AG10803 (cell line): ENCODE data around the gene RNF138.
A peak's percentile ranks its signal among the peaks of the same experiment; 100 is the strongest.

Experiments used
- DNase-seq: peaks from one replicate; pipeline ENCODE4 v3.0.0; 2010; ENCODE audit warnings: low read depth
- H3K4me3 ChIP-seq: 2 replicates; pipeline ENCODE4 v1.5.1; 2011; ENCODE audit warnings: mild to moderate bottlenecking, low read length, control low read depth
- TF ChIP-seq, protein P1 (sequence below): conservative IDR thresholded peaks from 2 replicates; pipeline ENCODE4 v1.5.1; 2011; ENCODE audit warnings: mild to moderate bottlenecking, low read length, control low read depth, inconsistent platforms

Gene RNF138

DNA sequence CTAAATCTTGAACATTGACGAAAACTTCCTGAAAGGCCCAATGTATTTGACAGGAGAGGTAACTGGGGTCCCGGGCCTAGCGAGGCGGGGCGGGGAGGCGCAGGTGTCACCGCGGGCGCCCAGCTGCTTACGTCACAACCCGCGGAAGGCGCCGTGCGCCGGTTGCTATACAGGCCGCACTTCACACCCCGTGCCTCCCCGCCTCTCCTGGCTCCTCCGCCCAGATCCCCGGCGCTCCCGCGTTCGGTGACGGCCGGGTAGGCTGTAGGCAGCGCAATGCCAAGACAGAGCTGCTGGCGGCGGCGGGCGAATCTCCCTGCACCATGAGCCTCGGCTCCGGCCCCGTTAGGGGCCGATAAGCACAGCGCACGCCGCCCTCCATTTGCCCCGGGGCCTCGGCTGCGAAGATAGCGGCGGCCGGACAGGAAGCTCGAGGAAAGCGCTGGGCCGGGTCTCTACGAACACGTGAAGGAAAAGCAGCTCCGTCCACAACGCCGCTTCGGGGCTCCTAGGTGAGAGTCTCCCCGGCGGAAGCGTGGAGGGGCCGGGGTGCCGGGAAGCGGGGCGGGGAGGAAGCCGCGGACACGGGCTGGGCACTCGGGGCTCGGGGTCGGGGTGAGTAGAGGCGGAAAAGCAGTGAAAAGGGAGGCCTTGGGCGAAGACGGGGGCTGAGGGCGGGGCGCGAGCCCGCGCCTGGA lies at the start of gene RNF138:
TSS of gene RNF138 (plus strand) at position 151 of the 698 bp plus-strand sequence. CDS start 903 bp downstream, outside the sequence.
- peak; percentile 79 for DNase-seq
- TF ChIP-seq, protein P1, sequence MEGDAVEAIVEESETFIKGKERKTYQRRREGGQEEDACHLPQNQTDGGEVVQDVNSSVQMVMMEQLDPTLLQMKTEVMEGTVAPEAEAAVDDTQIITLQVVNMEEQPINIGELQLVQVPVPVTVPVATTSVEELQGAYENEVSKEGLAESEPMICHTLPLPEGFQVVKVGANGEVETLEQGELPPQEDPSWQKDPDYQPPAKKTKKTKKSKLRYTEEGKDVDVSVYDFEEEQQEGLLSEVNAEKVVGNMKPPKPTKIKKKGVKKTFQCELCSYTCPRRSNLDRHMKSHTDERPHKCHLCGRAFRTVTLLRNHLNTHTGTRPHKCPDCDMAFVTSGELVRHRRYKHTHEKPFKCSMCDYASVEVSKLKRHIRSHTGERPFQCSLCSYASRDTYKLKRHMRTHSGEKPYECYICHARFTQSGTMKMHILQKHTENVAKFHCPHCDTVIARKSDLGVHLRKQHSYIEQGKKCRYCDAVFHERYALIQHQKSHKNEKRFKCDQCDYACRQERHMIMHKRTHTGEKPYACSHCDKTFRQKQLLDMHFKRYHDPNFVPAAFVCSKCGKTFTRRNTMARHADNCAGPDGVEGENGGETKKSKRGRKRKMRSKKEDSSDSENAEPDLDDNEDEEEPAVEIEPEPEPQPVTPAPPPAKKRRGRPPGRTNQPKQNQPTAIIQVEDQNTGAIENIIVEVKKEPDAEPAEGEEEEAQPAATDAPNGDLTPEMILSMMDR = no peak

GRCh38 chr18:32042337-32042736 lies 49.3 kb upstream of the RNF138 start:
- TF ChIP-seq, protein P1 = no peak
- DNase-seq = no peak
- no peak overlapping the region for H3K4me3 ChIP-seq

More for the DNA sequence above, at the start of gene RNF138:
- H3K4me3 ChIP-seq = peak within 1 kb of the TSS; percentile 93

- DNase-seq = peak; percentile 67
- H3K4me3 ChIP-seq = no peak overlapping the region
- TF ChIP-seq, protein P1 = no peak
Observed at GRCh38 chr18:32048507-32049091, 43.1 kb upstream of the RNF138 start.

DNA sequence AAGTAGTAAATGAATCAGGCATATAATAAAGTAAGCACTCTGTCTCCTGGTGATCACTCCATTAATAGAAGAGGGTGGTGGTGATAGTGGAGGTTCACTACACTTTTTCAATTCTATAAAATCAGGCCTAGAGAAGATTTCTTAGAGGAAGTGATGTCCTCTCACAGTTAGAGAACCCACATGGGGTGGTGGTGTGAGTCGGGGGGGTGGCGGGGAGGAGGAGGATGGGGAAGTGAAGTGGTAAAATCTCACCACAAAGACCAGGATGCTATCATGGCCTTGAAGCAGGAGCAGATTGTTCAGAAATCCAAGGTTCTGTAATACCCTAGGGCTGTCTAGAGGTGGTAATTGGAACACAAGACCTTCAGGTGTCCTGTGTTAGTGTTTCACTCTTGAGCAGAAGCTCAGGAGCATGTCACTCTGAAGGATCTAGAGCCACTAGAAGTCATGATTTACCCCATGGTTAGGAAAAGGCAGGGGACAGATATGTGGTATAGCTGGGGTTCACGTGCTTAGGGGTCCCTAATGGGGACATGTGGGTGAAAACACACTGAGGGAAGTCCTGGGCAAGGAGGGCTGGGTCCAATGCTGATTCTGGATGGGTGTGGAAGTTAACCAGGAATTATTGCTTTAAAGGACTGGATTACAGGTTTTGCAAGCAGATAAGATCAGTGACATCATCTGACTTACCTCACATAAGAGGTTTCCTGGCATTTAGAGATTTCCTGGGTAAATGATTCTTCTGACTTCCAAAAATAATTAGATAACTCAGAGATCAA lies 42.1 kb upstream of the RNF138 start:
- TF ChIP-seq, protein P1 = no peak
- no peak overlapping the region for H3K4me3 ChIP-seq
- no peak for DNase-seq

DNA sequence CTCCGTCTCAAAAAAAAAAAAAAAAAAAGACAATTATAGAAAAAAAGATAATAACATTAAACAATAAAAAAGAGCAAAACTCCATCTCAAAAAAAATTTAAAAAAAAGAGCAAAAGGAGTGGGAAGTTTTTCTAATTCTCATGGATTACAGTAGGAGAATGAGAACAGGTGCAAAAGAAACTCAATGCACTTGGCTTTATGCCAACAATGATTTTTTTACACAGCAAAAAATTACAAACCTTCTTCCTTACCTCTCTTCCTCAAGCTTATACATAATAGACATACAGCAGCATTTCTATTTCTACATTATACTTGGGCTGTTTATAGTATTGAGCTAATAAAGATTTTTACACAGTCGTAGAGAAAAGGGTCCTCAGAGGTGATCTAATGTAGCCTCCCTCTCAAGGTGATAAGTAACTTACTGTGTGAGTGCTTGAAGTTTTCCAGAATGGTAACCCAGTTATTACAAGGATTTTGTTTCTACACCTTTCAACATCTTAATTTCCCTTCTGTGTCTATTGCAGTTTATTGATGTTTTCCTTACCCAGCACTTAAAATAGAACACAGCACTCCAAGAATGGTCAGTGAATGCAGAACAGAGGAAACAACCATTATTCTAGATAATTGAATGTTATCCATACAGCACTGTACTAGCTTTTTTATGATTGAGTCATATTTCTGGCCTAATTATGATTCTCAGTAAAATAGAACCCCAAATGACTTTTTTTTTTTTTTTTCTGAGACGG lies 34.9 kb upstream of the RNF138 start:
- DNase-seq = no peak
- no peak overlapping the region for H3K4me3 ChIP-seq
- TF ChIP-seq, protein P1 = no peak

GRCh38 chr18:32057624-32058165 lies 34.0 kb upstream of the RNF138 start:
- H3K4me3 ChIP-seq = no peak overlapping the region
- no peak for DNase-seq
- TF ChIP-seq, protein P1 = no peak
